Heart right ventricle (tissue), 16 donors: Measurements from ENCODE around the gene CD300C. TPM values are rescaled to one million over a fixed set of nuclear protein-coding genes. Genes with fewer than 3 reads are reported as not detected.

Experiments
- ATAC-seq, 8 donors: fragments of 200-7000 bp; cut with Tn5 transposase; one replicate each; pipeline ENCODE4 v1.9.1; 2020; ENCODE audit warnings: mild to moderate bottlenecking in 8 of 8, moderate library complexity in 8 of 8, moderate number of reproducible peaks in 1 of 8
- DNase-seq, 2 donors: peaks; one replicate each; pipeline ENCODE4 v3.0.0-alpha.2; 2020
- H3K27ac ChIP-seq, 10 donors: fragments of 200-600 bp; sonication (generic) in 2 of 10; one replicate each; pipeline versions ENCODE4 v1.5.0 to v1.8.0; 2020 to 2022; ENCODE audit warnings: mild to moderate bottlenecking in 3 of 10
- H3K27me3 ChIP-seq, 7 donors: fragments of 200-600 bp; one replicate each; pipeline ENCODE4 v1.8.0; 2021 to 2022; ENCODE audit warnings: mild to moderate bottlenecking in 2 of 7
- H3K36me3 ChIP-seq, 9 donors: fragments of 200-600 bp; sonication (generic) in 1 of 9; one replicate each; pipeline versions ENCODE4 v1.5.0 to v1.8.0; 2020 to 2022; ENCODE audit warnings: mild to moderate bottlenecking in 2 of 9
- H3K4me1 ChIP-seq, 9 donors: fragments of 200-600 bp; sonication (generic) in 1 of 9; one replicate each; pipeline versions ENCODE4 v1.5.0 to v1.8.0; 2020 to 2022; ENCODE audit warnings: mild to moderate bottlenecking in 4 of 9
- H3K4me3 ChIP-seq, 10 donors: fragments of 200-600 bp; sonication (generic) in 2 of 10; one replicate each; pipeline versions ENCODE4 v1.5.0 to v1.8.0; 2020 to 2022; ENCODE audit warnings: mild to moderate bottlenecking in 7 of 10, moderate library complexity in 2 of 10
- H3K9me3 ChIP-seq, 11 donors: fragments of 200-600 bp in 10 of 11; sonication (generic) in 2 of 11; one replicate each; pipeline versions ENCODE4 v1.5.0 to v1.8.0; 2013 to 2022; ENCODE audit warnings: mild to moderate bottlenecking in 2 of 11, control low read depth in 1 of 11, moderate library complexity in 1 of 11
- WGBS, 2 donors: extraction: QIAGEN DNeasy Blood & Tissue Kit; methylation state at CpG; one replicate each; pipeline ENCODE4 v1.1.7; 2013; ENCODE audit warnings: inconsistent platforms in 1 of 2; 5-methylcytosine and 5-hydroxymethylcytosine counted together
- intact Hi-C, 10 donors: fragments of 100-400 bp; cut with DNase I; formaldehyde crosslinking; loops; one replicate each; pipeline versions ENCODE4 v1.11.1 to v1.14.2; 2022
- polyA plus RNA-seq, 2 donors: library from polyadenylated mRNA; stranded (reverse); fragments of 200-250 nt; gene quantifications; one replicate each; pipeline ENCODE4 v1.2.3, GENCODE V29; 2013
- total RNA-seq, 10 donors: library from RNA; stranded (reverse); fragmentation: NEBNext Ultra II Directional in 3 of 10; extraction: Animal tissue kit (Norgen Biotek cat#: 25700) in 3 of 10; gene quantifications; one replicate each; pipeline versions ENCODE4 v1.2.1 to v1.2.4, GENCODE V29; 2021 to 2023
- TF ChIP-seq, protein P1 (sequence below), 9 donors: fragments of 200-600 bp; sonication (generic) in 2 of 9; IDR thresholded peaks; one replicate each; pipeline versions ENCODE4 v1.5.0 to v1.8.0; 2021 to 2022; ENCODE audit warnings: antibody characterized with exemption in 9 of 9, mild to moderate bottlenecking in 5 of 9, moderate library complexity in 1 of 9
- donor health status: Arrhythmogenic right ventricular cardiomyopathy.
- donor health status: ischemic (EF 13 %, LVEDD 7.1; RV severe dilation, severe dysfunction).
- donor health status: healthy with polysubstance abuse.
- donor health status: DM: no; HTN: yes; CAD: no.
- donor health status: DM: no; HTN: no; CAD: no.
- donor health status: ischemic (EF 25% LVEDD 6.9; RV normal size, moderate dysfunction).
- donor health status: ischemic (EF 25% LVEDD 5.7; RV mildly dilated, moderate dysfunction).
- donor health status: healthy.
- donor health status: DM: yes; HTN: yes; CAD: no.
- donor health status: Ischemic cardiomyopathy.
- donor health status: ischemic (EF 35%, LVEDD 5.7; RV mildly dilated, moderate dysfunction).
- donor health status: nonischemic (EF 11% LVEDD 7.7; RV severe dilation, severe dysfunction).
- donor health status: DM: yes; HTN: yes; CAD: no.
- donor health status: PGD.
- donor health status: ischemic (EF 29% LVEDD 5.4; RV normal size, mild dysfunction).
- donor health status: nonischemic (EF 23%, LVEDD 6.1; RV moderate dilation, normal function).

CD300C gene
- total and polyA plus RNA-seq, 12 donors = 0.21 to 3.2 (median 0.55) TPM

GRCh38 chr17:74514632-74515334, 31.1 kb downstream of the CD300C start:
- 93 to 95% methylated on average over 10 of the region's 10 CpGs for WGBS, 2 donors
- H3K36me3 ChIP-seq = no peaks in the 10 kb centered on the region
- no peak for DNase-seq
- H3K4me3 ChIP-seq = no peak overlapping the region
- H3K27me3 ChIP-seq = peaks cover 0 to 17% (median 0%) of the 10 kb centered on the region in 7 donors
- TF ChIP-seq, protein P1, sequence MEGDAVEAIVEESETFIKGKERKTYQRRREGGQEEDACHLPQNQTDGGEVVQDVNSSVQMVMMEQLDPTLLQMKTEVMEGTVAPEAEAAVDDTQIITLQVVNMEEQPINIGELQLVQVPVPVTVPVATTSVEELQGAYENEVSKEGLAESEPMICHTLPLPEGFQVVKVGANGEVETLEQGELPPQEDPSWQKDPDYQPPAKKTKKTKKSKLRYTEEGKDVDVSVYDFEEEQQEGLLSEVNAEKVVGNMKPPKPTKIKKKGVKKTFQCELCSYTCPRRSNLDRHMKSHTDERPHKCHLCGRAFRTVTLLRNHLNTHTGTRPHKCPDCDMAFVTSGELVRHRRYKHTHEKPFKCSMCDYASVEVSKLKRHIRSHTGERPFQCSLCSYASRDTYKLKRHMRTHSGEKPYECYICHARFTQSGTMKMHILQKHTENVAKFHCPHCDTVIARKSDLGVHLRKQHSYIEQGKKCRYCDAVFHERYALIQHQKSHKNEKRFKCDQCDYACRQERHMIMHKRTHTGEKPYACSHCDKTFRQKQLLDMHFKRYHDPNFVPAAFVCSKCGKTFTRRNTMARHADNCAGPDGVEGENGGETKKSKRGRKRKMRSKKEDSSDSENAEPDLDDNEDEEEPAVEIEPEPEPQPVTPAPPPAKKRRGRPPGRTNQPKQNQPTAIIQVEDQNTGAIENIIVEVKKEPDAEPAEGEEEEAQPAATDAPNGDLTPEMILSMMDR (IDR thresholded peaks at IDR 0.05) = no peak
- ATAC-seq = no peak
- intact Hi-C loops = no loop called here
- H3K4me1 ChIP-seq = peaks cover 0 to 28% (median 0%) of the 10 kb centered on the region in 9 donors
- no peak overlapping the region for H3K27ac ChIP-seq
- peaks cover 0 to 5% (median 0%) of the 10 kb centered on the region in 11 donors for H3K9me3 ChIP-seq

DNA sequence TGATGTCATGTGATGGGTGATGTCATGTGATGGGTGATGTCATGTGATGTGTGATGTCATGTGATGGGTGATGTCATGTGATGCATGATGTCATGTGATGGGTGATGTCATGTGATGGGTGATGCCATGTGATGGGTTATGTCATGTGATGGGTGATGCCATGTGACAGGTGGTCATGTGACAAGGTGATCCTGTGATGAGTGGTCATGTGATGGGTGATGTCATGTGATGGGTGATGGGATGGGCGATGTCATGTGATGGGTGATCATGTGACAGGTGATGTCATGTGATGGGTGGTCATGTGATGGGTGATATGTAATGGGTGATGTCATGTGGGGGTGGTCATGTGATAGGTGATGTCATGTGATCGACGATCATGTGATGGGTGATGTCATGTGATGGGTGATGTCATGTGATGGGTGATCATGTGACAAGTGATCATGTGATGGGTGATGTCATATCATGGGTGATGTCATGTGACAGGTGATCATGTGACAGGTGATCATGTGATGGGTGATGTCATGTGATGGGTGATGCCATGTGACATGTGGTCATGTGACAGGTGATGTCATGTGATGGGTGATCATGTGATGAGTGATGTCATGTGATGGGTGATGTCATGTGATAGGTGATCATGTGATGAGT, 31.8 kb downstream of the CD300C start:
- peaks cover 0 to 22% (median 0%) of the 10 kb centered on the region in 9 donors for H3K4me1 ChIP-seq
- 27 to 80% methylated on average over 3 of the region's 3 CpGs for WGBS, 2 donors
- no peak overlapping the region for H3K4me3 ChIP-seq
- DNase-seq (no peak), ATAC-seq (no peak)
- H3K9me3 ChIP-seq = peaks cover 0 to 5% (median 0%) of the 10 kb centered on the region in 11 donors
- H3K27ac ChIP-seq = no peak overlapping the region
- H3K27me3 ChIP-seq = peaks cover 0 to 17% (median 0%) of the 10 kb centered on the region in 7 donors
- TF ChIP-seq, protein P1 (IDR thresholded peaks at IDR 0.05) = no peak
- intact Hi-C loops = no loop called here
- no peaks in the 10 kb centered on the region for H3K36me3 ChIP-seq

DNA sequence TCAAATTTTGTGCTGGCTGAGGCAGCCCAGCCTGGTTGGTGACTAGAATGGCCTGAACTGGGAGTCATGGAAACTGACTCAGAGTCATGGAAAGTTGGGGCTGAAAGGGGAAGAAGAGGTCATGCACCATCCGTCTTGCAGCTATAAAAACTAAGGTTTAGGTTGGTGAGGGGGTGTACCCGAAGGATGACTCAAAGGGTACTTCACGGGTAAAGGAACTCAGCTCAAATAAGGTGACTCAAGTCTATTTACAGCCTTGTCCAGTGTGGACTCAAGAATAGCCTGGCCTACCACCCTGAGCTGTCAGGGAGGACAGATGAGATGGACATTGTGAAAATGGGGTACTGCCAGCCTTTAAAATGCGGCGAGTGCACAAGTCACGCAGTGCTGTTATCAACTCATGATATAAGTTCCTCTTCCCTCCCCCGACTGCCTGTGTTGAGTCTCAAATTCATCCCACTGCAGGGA, 33.3 kb downstream of the CD300C start:
- peak in 5 of 8 donors; percentile 20 to 60 (median 42) for ATAC-seq
- 50 to 56% methylated on average over 7 of the region's 7 CpGs for WGBS, 2 donors
- Histone ChIP-seq H3K27ac (peak overlapping the region in 1 of 10 donors; percentile 86), H3K27me3 (peaks cover 0 to 17% (median 0%) of the 10 kb centered on the region in 7 donors), H3K4me3 (no peak overlapping the region), H3K4me1 (peaks cover 0 to 22% (median 0%) of the 10 kb centered on the region in 9 donors), H3K36me3 (no peaks in the 10 kb centered on the region), H3K9me3 (peaks cover 0 to 5% (median 0%) of the 10 kb centered on the region in 11 donors)
- intact Hi-C loops = no loop called here
- no peak for DNase-seq
- TF ChIP-seq, protein P1 (IDR thresholded peaks at IDR 0.05) = no peak

- Histone ChIP-seq H3K27me3 (peaks cover 0 to 17% (median 0%) of the 10 kb centered on the region in 7 donors), H3K4me1 (peaks cover 0 to 22% (median 0%) of the 10 kb centered on the region in 9 donors), H3K4me3 (no peak overlapping the region), H3K27ac (peak overlapping the region in 2 of 10 donors; percentile 28 to 86), H3K36me3 (no peaks in the 10 kb centered on the region), H3K9me3 (peaks cover 0 to 5% (median 0%) of the 10 kb centered on the region in 11 donors)
- DNase-seq = peak; percentile 28 to 44
- 55 to 82% methylated on average over 2 of the region's 2 CpGs for WGBS, 2 donors
- intact Hi-C loops = no loop called here
- TF ChIP-seq, protein P1 (IDR thresholded peaks at IDR 0.05) = no peak
- ATAC-seq = peak in 4 of 8 donors; percentile 61 to 81 (median 72)
These were observed 33.9 kb downstream of the CD300C start for GRCh38 chr17:74512036-74512435.
